Measurements from ENCODE around the gene TACR2. TPM values are rescaled to one million over a fixed set of nuclear protein-coding genes. Genes with fewer than 3 reads are reported as not detected.

The TACR2 gene
- total and polyA plus RNA-seq, 8 donors, result 0.56 to 133 (median 14.3) TPM; not detected in 1

DNA sequence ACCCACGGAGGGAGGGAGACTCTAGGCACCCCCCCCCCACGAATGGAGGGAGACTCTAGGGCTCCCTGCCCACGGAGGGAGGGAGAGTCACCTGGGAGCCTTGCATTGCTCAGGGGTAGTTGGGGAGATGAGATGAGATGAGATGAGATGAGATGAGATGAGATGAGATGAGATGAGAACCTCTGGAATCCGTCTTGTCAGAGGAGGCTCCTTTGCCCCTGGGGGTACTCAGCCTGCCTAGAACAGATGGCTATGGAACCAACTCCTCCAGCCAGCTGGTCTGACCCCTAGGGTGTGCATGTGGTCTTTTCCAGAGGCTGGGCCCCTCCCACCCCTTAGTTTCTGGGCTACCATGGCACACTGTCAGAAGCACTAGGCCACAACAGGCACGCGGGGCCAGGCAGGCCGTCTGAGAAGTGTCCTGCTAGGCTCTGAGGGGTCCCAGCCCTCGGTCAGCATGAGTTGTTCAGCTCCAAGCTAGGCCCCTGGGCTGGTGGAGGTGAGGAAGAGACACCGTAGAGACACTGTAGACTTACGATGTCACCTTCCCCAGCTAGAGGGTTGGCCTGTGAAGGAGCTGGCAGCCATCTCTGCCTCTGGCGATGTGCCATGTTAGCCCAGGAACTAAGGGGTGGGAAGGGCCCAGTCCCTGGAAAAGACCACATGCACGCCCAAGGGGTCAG is 43.3 kb upstream of the TACR2 start:
- peak in 1 of 2 donors; percentile 60 for DNase-seq
- intact Hi-C loops (cut with DNase I; ENCODE audit: low total_unique reads), result no loop called here
- H3K4me3 ChIP-seq, result no peak overlapping the region
- WGBS, 5 donors, result 52 to 70% (median 59%) methylated on average over 9 to 12 of the region's 12 CpGs
- no peaks in the 10 kb centered on the region for H3K27me3 ChIP-seq
- peaks cover 79 to 100% (median 92%) of the 10 kb centered on the region in 4 donors for H3K4me1 ChIP-seq
- H3K36me3 ChIP-seq, result peaks cover 8 to 12% (median 9%) of the 10 kb centered on the region in 4 donors
- no peaks in the 10 kb centered on the region for H3K9me3 ChIP-seq
- peak overlapping the region; percentile 86 to 94 (median 92) for H3K27ac ChIP-seq
- TF ChIP-seq EP300 (IDR thresholded peaks at IDR 0.05), result no peak
- TF ChIP-seq, protein P1, sequence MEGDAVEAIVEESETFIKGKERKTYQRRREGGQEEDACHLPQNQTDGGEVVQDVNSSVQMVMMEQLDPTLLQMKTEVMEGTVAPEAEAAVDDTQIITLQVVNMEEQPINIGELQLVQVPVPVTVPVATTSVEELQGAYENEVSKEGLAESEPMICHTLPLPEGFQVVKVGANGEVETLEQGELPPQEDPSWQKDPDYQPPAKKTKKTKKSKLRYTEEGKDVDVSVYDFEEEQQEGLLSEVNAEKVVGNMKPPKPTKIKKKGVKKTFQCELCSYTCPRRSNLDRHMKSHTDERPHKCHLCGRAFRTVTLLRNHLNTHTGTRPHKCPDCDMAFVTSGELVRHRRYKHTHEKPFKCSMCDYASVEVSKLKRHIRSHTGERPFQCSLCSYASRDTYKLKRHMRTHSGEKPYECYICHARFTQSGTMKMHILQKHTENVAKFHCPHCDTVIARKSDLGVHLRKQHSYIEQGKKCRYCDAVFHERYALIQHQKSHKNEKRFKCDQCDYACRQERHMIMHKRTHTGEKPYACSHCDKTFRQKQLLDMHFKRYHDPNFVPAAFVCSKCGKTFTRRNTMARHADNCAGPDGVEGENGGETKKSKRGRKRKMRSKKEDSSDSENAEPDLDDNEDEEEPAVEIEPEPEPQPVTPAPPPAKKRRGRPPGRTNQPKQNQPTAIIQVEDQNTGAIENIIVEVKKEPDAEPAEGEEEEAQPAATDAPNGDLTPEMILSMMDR (IDR thresholded peaks at IDR 0.05), result no peak
- TF ChIP-seq POLR2A (IDR thresholded peaks at IDR 0.05), result no peak
- no peak for TF ChIP-seq POLR2AphosphoS5 (IDR thresholded peaks at IDR 0.05)

DNA sequence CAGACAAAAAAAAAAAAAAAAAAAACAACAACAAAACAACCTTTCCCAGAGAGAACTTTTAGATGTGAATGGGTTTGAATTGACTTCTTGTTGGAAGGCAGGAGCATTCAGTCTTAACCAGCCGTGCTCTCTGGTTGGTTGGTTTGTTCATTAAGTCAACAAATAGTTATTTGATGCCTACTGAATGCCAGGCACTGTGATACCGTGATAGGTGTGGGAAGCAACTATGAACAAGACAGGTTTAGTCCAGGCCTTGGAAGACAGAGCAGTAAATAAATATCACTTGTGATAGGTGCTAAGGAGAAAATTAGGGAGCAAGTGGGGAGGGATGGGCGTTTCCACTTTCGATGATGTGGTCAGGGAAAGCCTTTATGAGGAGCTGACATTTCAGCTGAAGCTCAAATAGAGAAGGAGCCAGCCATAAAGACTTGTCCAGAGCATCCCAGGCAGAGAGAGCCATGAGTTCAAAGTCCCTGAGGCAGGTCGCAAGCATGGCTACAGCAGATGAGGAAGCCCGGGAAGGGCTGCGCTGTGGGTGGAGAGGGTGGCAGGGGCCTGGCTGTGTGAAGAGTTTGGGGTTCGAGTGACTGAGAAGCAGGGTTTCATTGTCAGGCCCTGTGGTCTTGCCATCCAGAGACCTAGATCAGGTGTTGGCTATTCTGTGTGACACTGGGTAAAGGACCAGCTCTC is 42.5 kb upstream of the TACR2 start:
- Histone ChIP-seq H3K27ac (peak overlapping the region; percentile 86 to 94 (median 92)), H3K4me1 (peaks cover 78 to 100% (median 90%) of the 10 kb centered on the region in 4 donors), H3K9me3 (no peaks in the 10 kb centered on the region), H3K27me3 (no peaks in the 10 kb centered on the region), H3K36me3 (peaks cover 8 to 12% (median 9%) of the 10 kb centered on the region in 4 donors), H3K4me3 (no peak overlapping the region)
- TF ChIP-seq, protein P1 (IDR thresholded peaks at IDR 0.05), result no peak
- TF ChIP-seq POLR2A (IDR thresholded peaks at IDR 0.05) (no peak), POLR2AphosphoS5 (IDR thresholded peaks at IDR 0.05) (no peak), EP300 (IDR thresholded peaks at IDR 0.05) (no peak)
- DNase-seq, result no peak
- intact Hi-C loops (cut with DNase I; ENCODE audit: low total_unique reads), result no loop called here
- WGBS, 5 donors, result 34 to 66% (median 51%) methylated on average over 8 of the region's 8 CpGs

DNA sequence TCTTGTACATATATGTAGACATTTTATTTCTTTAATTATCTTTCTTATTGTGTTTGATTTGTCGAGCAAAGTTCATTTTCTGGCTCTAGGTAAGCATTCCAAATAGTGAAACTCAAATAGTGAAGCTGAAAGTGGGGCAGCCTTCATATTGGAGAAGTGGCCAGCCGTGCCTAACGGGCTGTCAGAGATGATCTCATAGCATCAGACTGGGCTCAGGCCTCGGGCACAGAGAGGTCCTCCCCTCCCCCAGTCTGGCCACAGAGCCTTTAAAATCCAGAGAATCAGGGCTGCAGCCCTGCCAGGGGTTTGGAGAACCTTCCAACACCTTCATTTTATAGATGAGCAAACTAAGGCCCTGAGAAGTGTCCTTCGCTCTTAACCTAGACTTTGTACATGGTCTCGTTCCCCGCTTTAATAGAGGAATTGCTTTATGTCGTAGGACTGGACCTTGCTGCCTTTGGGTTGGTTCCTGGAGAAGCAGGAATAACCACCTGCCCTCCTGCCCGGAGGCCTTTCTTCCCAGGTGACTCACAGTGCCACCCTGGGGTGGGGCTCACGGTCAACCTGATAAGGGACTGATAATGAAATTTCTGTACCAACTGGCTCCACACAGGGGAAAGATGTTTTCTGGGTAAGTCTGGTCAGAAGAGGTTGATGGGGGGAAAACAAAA is 41.8 kb upstream of the TACR2 start:
- Histone ChIP-seq H3K9me3 (no peaks in the 10 kb centered on the region), H3K4me1 (peaks cover 78 to 100% (median 89%) of the 10 kb centered on the region in 4 donors), H3K27ac (peak overlapping the region; percentile 86 to 96 (median 92)), H3K36me3 (peaks cover 8 to 12% (median 9%) of the 10 kb centered on the region in 4 donors), H3K27me3 (no peaks in the 10 kb centered on the region), H3K4me3 (no peak overlapping the region)
- intact Hi-C loops (cut with DNase I; ENCODE audit: low total_unique reads), result no loop called here
- DNase-seq, result peak; percentile 87 to 92
- TF ChIP-seq EP300 (IDR thresholded peaks at IDR 0.05) (no peak), POLR2AphosphoS5 (IDR thresholded peaks at IDR 0.05) (peak in 2 of 3 donors; percentile 47 to 81), POLR2A (IDR thresholded peaks at IDR 0.05) (no peak)
- TF ChIP-seq, protein P1 (IDR thresholded peaks at IDR 0.05), result no peak
- WGBS, 5 donors, result 24 to 49% (median 37%) methylated on average over 10 of the region's 10 CpGs

DNA sequence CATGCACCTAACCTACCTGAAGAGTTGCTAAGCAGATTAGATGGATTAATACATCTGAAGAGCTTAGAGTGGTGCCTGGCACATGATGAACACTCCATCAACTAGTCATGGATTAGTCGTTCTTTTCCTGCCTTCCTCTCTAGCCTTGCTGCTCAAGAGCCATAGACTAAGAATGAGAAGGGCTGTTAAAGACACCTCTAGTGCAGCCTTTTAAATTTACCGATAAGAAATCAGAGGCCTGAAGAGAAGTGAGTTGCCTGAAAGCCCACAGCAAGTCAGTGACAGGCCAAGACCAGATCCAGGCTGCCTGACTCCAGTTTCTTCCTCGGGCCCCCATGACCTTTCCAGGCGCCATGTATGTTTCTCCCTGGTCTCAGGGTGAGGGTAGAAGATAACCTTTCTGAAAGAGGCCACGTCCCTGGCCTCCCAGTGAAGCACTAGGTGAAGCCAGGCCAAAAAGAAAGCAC is 41.1 kb upstream of the TACR2 start:
- intact Hi-C loops (cut with DNase I; ENCODE audit: low total_unique reads), result no loop called here
- H3K27me3 ChIP-seq, result no peaks in the 10 kb centered on the region
- H3K9me3 ChIP-seq, result no peaks in the 10 kb centered on the region
- H3K4me3 ChIP-seq, result no peak overlapping the region
- H3K4me1 ChIP-seq, result peaks cover 75 to 100% (median 88%) of the 10 kb centered on the region in 4 donors
- peaks cover 8 to 12% (median 9%) of the 10 kb centered on the region in 4 donors for H3K36me3 ChIP-seq
- peak overlapping the region; percentile 75 to 94 (median 92) for H3K27ac ChIP-seq
- no peak for DNase-seq
- WGBS, 5 donors, result 33 to 58% (median 51%) methylated on average over 5 of the region's 5 CpGs
- no peak for TF ChIP-seq EP300 (IDR thresholded peaks at IDR 0.05)
- TF ChIP-seq, protein P1 (IDR thresholded peaks at IDR 0.05), result no peak
- TF ChIP-seq POLR2AphosphoS5 (IDR thresholded peaks at IDR 0.05), result no peak
